SK-N-SH (cell line): ENCODE data around the gene CDH23. TPM values are rescaled to one million over a fixed set of nuclear protein-coding genes. Genes with fewer than 3 reads are reported as not detected.
A peak's percentile ranks its signal among the peaks of the same experiment; 100 is the strongest.

Experiments
- CTCF ChIA-PET: fragments of 300-600, 350-600 bp; formaldehyde crosslinking; extraction: SDS; loops from one replicate; lab custom pipeline; 2021; lab: Yijun Ruan, JAX
- POLR2A ChIA-PET: fragments of 350-600 bp; sonication (Branson Sonifier 250); formaldehyde crosslinking; extraction: SDS; loops from one replicate; lab custom pipeline; 2020; ENCODE audit warnings: antibody characterized with exemption, inconsistent platforms; lab: Yijun Ruan, JAX
- DNase-seq: peaks from one replicate; pipeline ENCODE4 v3.0.0; 2012
- H2AFZ ChIP-seq: fragments of 200-600 bp; sonication (generic); 2 replicates; pipeline ENCODE4 v1.8.1; 2016; ENCODE audit warnings: antibody characterized with exemption, mild to moderate bottlenecking, low read depth
- H3F3A ChIP-seq: fragments of 200-600 bp; sonication (generic); replicated peaks from 2 replicates; pipeline ENCODE3; 2016; ENCODE audit warnings: antibody characterized with exemption, mild to moderate bottlenecking; ENCODE audit not compliant: insufficient read depth
- H3K27ac ChIP-seq, 2 experiments: fragments of 200-500 bp in 1 of 2; fragments of 200-600 bp in 1 of 2; sonication (Bioruptor generic) in 1 of 2; sonication (generic), shearing (Covaris generic) in 1 of 2; 2 replicates each; pipeline versions ENCODE4 v1.5.1 to v1.6.1; 2014 to 2016; ENCODE audit warnings: low read depth in 2 of 2, inconsistent platforms in 1 of 2, low read length in 1 of 2, mild to moderate bottlenecking in 1 of 2, mixed read lengths in 1 of 2
- H3K27me3 ChIP-seq: fragments of 200-600 bp; sonication (generic), shearing (Covaris generic); 2 replicates; pipeline ENCODE4 v1.6.1; 2016; ENCODE audit warnings: mixed run types; ENCODE audit not compliant: insufficient read depth
- H3K36me3 ChIP-seq, 2 experiments: fragments of 200-500 bp in 1 of 2; fragments of 200-600 bp in 1 of 2; sonication (Bioruptor generic) in 1 of 2; sonication (generic) in 1 of 2; replicated peaks in 1 of 2; 2 replicates each; pipeline versions ENCODE3 to v1.5.1; 2014 to 2016; ENCODE audit warnings: low read length in 1 of 2, mild to moderate bottlenecking in 1 of 2; ENCODE audit not compliant: insufficient read depth in 2 of 2, control insufficient read depth in 1 of 2
- H3K4me1 ChIP-seq, 2 experiments: fragments of 200-500 bp in 1 of 2; fragments of 200-600 bp in 1 of 2; sonication (Bioruptor generic) in 1 of 2; sonication (generic), shearing (Covaris generic) in 1 of 2; 2 replicates each; pipeline versions ENCODE4 v1.5.1 to v1.6.1; 2014 to 2016; ENCODE audit warnings: low read depth in 1 of 2, low read length in 1 of 2, mixed run types in 1 of 2; ENCODE audit not compliant: insufficient read depth in 2 of 2, control insufficient read depth in 1 of 2
- H3K4me2 ChIP-seq: fragments of 200-600 bp; sonication (generic), shearing (Covaris generic); 2 replicates; pipeline ENCODE4 v1.6.1; 2017; ENCODE audit warnings: mixed run types
- H3K4me3 ChIP-seq, 2 experiments: fragments of 200-500 bp in 1 of 2; fragments of 200-600 bp in 1 of 2; sonication (Bioruptor generic) in 1 of 2; sonication (generic), shearing (Covaris generic) in 1 of 2; 2 replicates each; pipeline versions ENCODE4 v1.5.1 to v1.8.1; 2014 to 2016; ENCODE audit warnings: low read depth in 2 of 2, inconsistent platforms in 1 of 2, low read length in 1 of 2, mild to moderate bottlenecking in 1 of 2, mixed read lengths in 1 of 2, moderate library complexity in 1 of 2
- H3K79me2 ChIP-seq: fragments of 200-600 bp; sonication (generic); 2 replicates; pipeline ENCODE4 v1.8.1; 2017; ENCODE audit warnings: mild to moderate bottlenecking; ENCODE audit not compliant: insufficient read depth
- H3K9ac ChIP-seq: fragments of 200-600 bp; sonication (generic); 2 replicates; pipeline ENCODE4 v1.6.1; 2017; ENCODE audit warnings: mixed run types
- H3K9me2 ChIP-seq: fragments of 200-600 bp; sonication (generic); 2 replicates; pipeline ENCODE4 v1.6.1; 2017; ENCODE audit warnings: mixed run types
- H3K9me3 ChIP-seq: fragments of 200-600 bp; sonication (generic); 2 replicates; pipeline ENCODE4 v1.6.1; 2017; ENCODE audit warnings: mixed run types, mild to moderate bottlenecking, moderate library complexity
- H4K20me1 ChIP-seq: fragments of 200-600 bp; sonication (generic); 2 replicates; pipeline ENCODE4 v1.6.1; 2017; ENCODE audit warnings: mild to moderate bottlenecking, mixed run types; ENCODE audit not compliant: insufficient read depth
- FOXJ3 ChIP-seq: sonication (generic); formaldehyde crosslinking; IDR thresholded peaks from 2 replicates; pipeline ENCODE4 v1.5.1; 2020; ENCODE audit warnings: mild to moderate bottlenecking, missing genetic modification reagents
- FOXM1 ChIP-seq: IDR thresholded peaks from 2 replicates; pipeline ENCODE4 v1.4.0; 2012; ENCODE audit warnings: low read depth, mild to moderate bottlenecking
- GABPA ChIP-seq: IDR thresholded peaks from 2 replicates; pipeline ENCODE4 v1.4.0; 2012; ENCODE audit warnings: low read depth, mild to moderate bottlenecking
- MXI1 ChIP-seq: IDR thresholded peaks from 2 replicates; pipeline ENCODE4 v1.6.1; 2012; ENCODE audit warnings: mild to moderate bottlenecking, low read depth, low read length, improper control_type of control experiment
- NFIC ChIP-seq: IDR thresholded peaks from 2 replicates; pipeline ENCODE4 v1.4.0; 2012; ENCODE audit warnings: borderline replicate concordance
- POLR2AphosphoS5 ChIP-seq: IDR thresholded peaks from 2 replicates; pipeline ENCODE4 v1.6.1; 2012; ENCODE audit warnings: low read depth, low read length
- SIN3A ChIP-seq: IDR thresholded peaks from 2 replicates; pipeline ENCODE4 v1.6.1; 2012; ENCODE audit warnings: low read depth, mild to moderate bottlenecking, low read length, moderate library complexity, borderline replicate concordance
- TEAD4 ChIP-seq: IDR thresholded peaks from 2 replicates; pipeline ENCODE4 v1.4.0; 2012; ENCODE audit warnings: mild to moderate bottlenecking, borderline replicate concordance; ENCODE audit not compliant: insufficient read depth
- USF2 ChIP-seq: fragments of 150-350 bp; IDR thresholded peaks from 2 replicates; pipeline ENCODE4 v1.6.1; 2017; ENCODE audit warnings: antibody characterized with exemption, low read length, low read depth, borderline replicate concordance
- WGBS: methylation state at CpG from one replicate; pipeline ENCODE4 v1.1.6; 2017; ENCODE audit warnings: low lambda C conversion rate; 5-methylcytosine and 5-hydroxymethylcytosine counted together
- polyA plus RNA-seq, 3 experiments: library from polyadenylated mRNA; depleted of rRNA; stranded (reverse); fragments of >200 nt; gene quantifications; 2 replicates each; pipeline ENCODE4 v1.2.3, GENCODE V29; 2012
- TF ChIP-seq, protein P1 (sequence below): IDR thresholded peaks from 2 replicates; pipeline ENCODE4 v1.4.0; 2012; ENCODE audit warnings: low read depth, borderline replicate concordance
- TF ChIP-seq, protein P2 (sequence below): IDR thresholded peaks from 2 replicates; pipeline ENCODE4 v1.4.0; 2012; ENCODE audit warnings: low read depth, borderline replicate concordance

CDH23 gene
- polyA plus RNA-seq, 1 of the 3 experiments (the other 2 are of a cell fraction), result 0.03 TPM

DNA sequence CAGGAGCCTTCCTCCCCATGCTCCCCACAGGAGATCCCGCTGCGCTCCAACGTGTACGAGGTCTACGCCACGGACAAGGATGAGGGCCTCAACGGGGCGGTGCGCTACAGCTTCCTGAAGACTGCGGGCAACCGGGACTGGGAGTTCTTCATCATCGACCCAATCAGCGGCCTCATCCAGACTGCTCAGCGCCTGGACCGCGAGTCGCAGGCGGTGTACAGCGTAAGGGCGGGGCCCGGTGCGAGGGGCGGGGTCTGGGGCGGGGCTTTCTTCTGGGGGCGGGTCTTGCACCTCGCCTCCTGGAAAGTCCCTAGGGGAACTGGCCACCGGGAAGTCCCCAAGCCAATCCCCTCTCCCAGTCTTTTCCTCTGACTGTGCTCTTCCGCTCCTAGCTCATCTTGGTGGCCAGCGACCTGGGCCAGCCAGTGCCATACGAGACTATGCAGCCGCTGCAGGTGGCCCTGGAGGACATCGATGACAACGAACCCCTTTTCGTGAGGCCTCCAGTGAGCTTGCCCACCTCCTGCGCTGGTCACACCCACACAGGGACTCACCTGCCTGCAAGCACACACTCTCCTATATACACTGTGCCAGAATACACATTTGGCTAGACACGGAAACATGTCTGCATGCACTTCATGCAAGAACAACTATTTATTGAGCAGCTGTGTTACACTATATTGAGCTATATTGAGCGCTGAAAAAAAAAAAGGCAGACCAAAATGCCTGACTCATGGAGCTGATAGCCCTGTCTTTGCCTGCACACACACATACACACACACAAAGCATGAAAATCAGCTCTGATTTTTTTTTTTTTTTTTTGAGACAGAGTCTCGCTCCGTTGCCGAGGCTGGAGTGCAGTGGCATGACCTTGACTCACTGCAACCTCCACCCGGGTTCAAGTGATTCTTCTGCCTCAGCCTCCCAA, 409.3 kb downstream of the CDH23 start:
- Histone ChIP-seq H3K4me3 (no peak overlapping the region), H3K27me3 (no peaks in the 10 kb centered on the region), H3K9me2 (no peaks in the 10 kb centered on the region), H3K9ac (no peak overlapping the region), H3K9me3 (no peaks in the 10 kb centered on the region), H4K20me1 (no peaks in the 10 kb centered on the region), H3K4me1 (no peaks in the 10 kb centered on the region; a peak in 1 of 4 replicates), H3K79me2 (no peaks in the 10 kb centered on the region), H2AFZ (no peak overlapping the region), H3F3A (no peaks in the 10 kb centered on the region), H3K4me2 (no peak overlapping the region), H3K27ac (no peak overlapping the region), H3K36me3 (no peaks in the 10 kb centered on the region)
- DNase-seq, result peak; percentile 51
- ChIA-PET POLR2A (no interaction called here), CTCF (interaction anchor here (0.7 to 3.1 kb wide), 5 partner anchors 8 to 110 kb away, joined by 3 to 10 read pairs (median 4); partner anchors contain the start of gene VSIR)
- 84% methylated on average over 25 of the region's 41 CpGs for WGBS
- TF ChIP-seq TEAD4 (no peak), FOXM1 (no peak), NFIC (no peak), GABPA (no peak)

DNA sequence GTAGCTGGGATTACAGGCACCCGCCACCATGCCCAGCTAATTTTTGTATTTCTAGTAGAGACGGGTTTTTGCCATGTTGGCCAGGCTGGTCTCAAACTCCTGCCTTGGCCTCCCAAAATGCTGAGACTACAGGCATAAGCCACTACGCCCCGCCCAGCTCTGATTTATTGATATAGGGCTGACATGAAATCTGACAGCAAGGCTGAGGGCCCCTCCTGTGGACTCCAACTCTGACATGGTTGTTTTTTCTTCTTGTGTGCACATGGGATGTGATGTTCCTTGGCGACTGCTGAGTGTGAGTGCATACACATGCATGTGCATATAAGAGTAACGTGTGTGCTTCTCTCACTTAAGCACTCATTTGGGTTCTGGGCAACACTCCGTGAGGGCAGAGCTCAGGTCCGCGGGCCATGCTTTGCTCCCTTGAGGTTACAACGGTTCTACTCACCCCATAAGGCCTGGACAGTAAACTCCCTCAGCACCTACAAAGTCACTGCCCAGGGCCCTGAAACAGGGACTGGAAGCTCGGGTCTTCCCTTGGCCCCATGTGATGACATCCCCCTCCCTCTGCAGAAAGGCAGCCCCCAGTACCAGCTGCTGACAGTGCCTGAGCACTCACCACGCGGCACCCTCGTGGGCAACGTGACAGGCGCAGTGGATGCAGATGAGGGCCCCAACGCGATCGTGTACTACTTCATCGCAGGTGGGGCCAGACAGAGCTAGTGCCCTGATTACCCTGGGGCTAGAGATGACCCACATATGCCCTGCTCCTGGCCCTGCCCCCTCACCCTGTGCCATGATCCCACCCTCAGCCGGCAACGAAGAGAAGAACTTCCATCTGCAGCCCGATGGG, 410.2 kb downstream of the CDH23 start:
- H3K27me3 ChIP-seq, result no peaks in the 10 kb centered on the region
- H3K79me2 ChIP-seq, result no peaks in the 10 kb centered on the region
- 91% methylated on average over 15 of the region's 23 CpGs for WGBS
- no peaks in the 10 kb centered on the region for H3F3A ChIP-seq
- no peak for DNase-seq
- TF ChIP-seq SIN3A, result no peak
- TF ChIP-seq, protein P1, sequence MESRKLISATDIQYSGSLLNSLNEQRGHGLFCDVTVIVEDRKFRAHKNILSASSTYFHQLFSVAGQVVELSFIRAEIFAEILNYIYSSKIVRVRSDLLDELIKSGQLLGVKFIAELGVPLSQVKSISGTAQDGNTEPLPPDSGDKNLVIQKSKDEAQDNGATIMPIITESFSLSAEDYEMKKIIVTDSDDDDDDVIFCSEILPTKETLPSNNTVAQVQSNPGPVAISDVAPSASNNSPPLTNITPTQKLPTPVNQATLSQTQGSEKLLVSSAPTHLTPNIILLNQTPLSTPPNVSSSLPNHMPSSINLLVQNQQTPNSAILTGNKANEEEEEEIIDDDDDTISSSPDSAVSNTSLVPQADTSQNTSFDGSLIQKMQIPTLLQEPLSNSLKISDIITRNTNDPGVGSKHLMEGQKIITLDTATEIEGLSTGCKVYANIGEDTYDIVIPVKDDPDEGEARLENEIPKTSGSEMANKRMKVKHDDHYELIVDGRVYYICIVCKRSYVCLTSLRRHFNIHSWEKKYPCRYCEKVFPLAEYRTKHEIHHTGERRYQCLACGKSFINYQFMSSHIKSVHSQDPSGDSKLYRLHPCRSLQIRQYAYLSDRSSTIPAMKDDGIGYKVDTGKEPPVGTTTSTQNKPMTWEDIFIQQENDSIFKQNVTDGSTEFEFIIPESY, result no peak
- TF ChIP-seq FOXM1, result no peak
- TF ChIP-seq, protein P2, sequence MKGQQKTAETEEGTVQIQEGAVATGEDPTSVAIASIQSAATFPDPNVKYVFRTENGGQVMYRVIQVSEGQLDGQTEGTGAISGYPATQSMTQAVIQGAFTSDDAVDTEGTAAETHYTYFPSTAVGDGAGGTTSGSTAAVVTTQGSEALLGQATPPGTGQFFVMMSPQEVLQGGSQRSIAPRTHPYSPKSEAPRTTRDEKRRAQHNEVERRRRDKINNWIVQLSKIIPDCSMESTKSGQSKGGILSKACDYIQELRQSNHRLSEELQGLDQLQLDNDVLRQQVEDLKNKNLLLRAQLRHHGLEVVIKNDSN, result no peak
- TF ChIP-seq MXI1, result no peak
- no peak for TF ChIP-seq FOXJ3 (CRISPR knock-in tag)
- TF ChIP-seq POLR2AphosphoS5, result no peak
- no peak for TF ChIP-seq USF2
- ChIA-PET POLR2A (interaction anchor here (0.5 kb wide), 1 partner anchor 67 kb away, joined by 4 read pairs; no protein-coding TSS in a partner anchor), CTCF (interaction anchor here (0.6 to 3.1 kb wide), 5 partner anchors 9 to 110 kb away, joined by 3 to 10 read pairs (median 3); partner anchors contain the start of genes PSAP and VSIR)
- H4K20me1 ChIP-seq, result no peaks in the 10 kb centered on the region
- H3K9me2 ChIP-seq, result no peaks in the 10 kb centered on the region
- H3K36me3 ChIP-seq, result no peaks in the 10 kb centered on the region
- no peak overlapping the region for H3K4me3 ChIP-seq
- H2AFZ ChIP-seq, result no peak overlapping the region
- no peak overlapping the region for H3K9ac ChIP-seq
- no peaks in the 10 kb centered on the region; a peak in 1 of 4 replicates for H3K4me1 ChIP-seq
- no peaks in the 10 kb centered on the region for H3K9me3 ChIP-seq
- no peak overlapping the region for H3K27ac ChIP-seq
- no peak overlapping the region for H3K4me2 ChIP-seq
